ENCODE data around the gene ATP8A2. TPM values are rescaled to one million over a fixed set of nuclear protein-coding genes. Genes with fewer than 3 reads are reported as not detected.

The ATP8A2 gene
- total and polyA plus RNA-seq, 9 of the 15 experiments (the other 6 are each of a cell fraction or from before 2014, with no cell fraction given), result under 0.01 to 0.33 (median 0.06) TPM; not detected in 4

GRCh38 chr13:26020891-26021290, 649.1 kb downstream of the ATP8A2 start:
- Histone ChIP-seq H3K9ac (ENCODE audit: insufficient read depth in 1 of 2, low read depth in 2 of 2, low read length in 2 of 2) (no peak overlapping the region), H4K20me1 (replicated peaks; ENCODE audit: control insufficient read depth, insufficient read depth, low read length) (no peaks in the 10 kb centered on the region), H2AFZ (ENCODE audit: low read depth, low read length) (no peak overlapping the region), H3K4me1 (replicated peaks in 1 of 2; ENCODE audit: control insufficient read depth in 2 of 2, insufficient read depth in 2 of 2, low read length in 2 of 2) (no peaks in the 10 kb centered on the region), H3K27ac (ENCODE audit: extremely low read depth, low read depth, low read length) (no peak overlapping the region), H3K36me3 (ENCODE audit: control insufficient read depth, insufficient read depth, low read length) (no peaks in the 10 kb centered on the region), H3K4me2 (ENCODE audit: insufficient read depth, low read length) (no peak overlapping the region), H3K9me3 (replicated peaks; ENCODE audit: control insufficient read depth, insufficient read depth, low read depth, low read length) (no peaks in the 10 kb centered on the region), H3K9me1 (ENCODE audit: control insufficient read depth, insufficient read depth, low read length) (no peaks in the 10 kb centered on the region), H3K27me3 (ENCODE audit: control insufficient read depth in 2 of 2, insufficient read depth in 2 of 2, low read length in 2 of 2) (peaks cover 3 to 15% of the 10 kb centered on the region in 2 experiments), H3K4me3 (no peak overlapping the region), H3K79me2 (ENCODE audit: control insufficient read depth, insufficient read depth, low read length) (no peaks in the 10 kb centered on the region)
- 0% methylated on average over 7 of the region's 7 CpGs for WGBS (ENCODE audit: insufficient coverage, low coverage, missing lambda C conversion rate)
- FAIRE-seq, result no peak
- no TSS peak for BruUV-seq (replicated peaks)
- intact Hi-C loops (cut with micrococcal nuclease) (no loop called here), in situ Hi-C loops (cut with MboI) (no loop called here)
- POLR2A ChIA-PET, result no interaction called here
- CTCF ChIA-PET (ENCODE audit: low intra/inter-chr PET ratio), result no interaction called here
- no peak for ATAC-seq
- no peak for DNase-seq (ENCODE audit: extremely low read depth in 1 of 4, low spot score in 3 of 4)
- no peak for TF ChIP-seq ZNF780A (CRISPR knock-in tag; IDR thresholded peaks at IDR 0.05)
- no peak for TF ChIP-seq ZNF318 (IDR thresholded peaks at IDR 0.05; ENCODE audit: borderline replicate concordance in 1 of 2, low read depth in 1 of 2)
- no peak for TF ChIP-seq POLR3G (IDR thresholded peaks at IDR 0.05; ENCODE audit: extremely low read depth, insufficient read length, insufficient replicate concordance)
- TF ChIP-seq SMARCB1 (IDR thresholded peaks at IDR 0.05; ENCODE audit: insufficient read length, low read depth), result no peak
- TF ChIP-seq GTF3C2 (IDR thresholded peaks at IDR 0.05; ENCODE audit: borderline replicate concordance, extremely low read depth, insufficient read length), result no peak
- TF ChIP-seq E2F8 (IDR thresholded peaks at IDR 0.05; ENCODE audit: low read depth, partially characterized antibody), result no peak
- TF ChIP-seq ASH1L (IDR thresholded peaks at IDR 0.05; ENCODE audit: borderline replicate concordance, low read depth, partially characterized antibody), result no peak
- no peak for TF ChIP-seq NR2F6 (CRISPR knock-in tag; IDR thresholded peaks at IDR 0.05)

Data from K562 (cell line).